ENCODE measurements around the gene UBE2I. TPM values are rescaled to one million over a fixed set of nuclear protein-coding genes. Genes with fewer than 3 reads are reported as not detected.

The UBE2I gene
- total and polyA plus RNA-seq, 2 of the 4 experiments (the other 2 are of a cell fraction), result 30.8 to 140 TPM

DNA sequence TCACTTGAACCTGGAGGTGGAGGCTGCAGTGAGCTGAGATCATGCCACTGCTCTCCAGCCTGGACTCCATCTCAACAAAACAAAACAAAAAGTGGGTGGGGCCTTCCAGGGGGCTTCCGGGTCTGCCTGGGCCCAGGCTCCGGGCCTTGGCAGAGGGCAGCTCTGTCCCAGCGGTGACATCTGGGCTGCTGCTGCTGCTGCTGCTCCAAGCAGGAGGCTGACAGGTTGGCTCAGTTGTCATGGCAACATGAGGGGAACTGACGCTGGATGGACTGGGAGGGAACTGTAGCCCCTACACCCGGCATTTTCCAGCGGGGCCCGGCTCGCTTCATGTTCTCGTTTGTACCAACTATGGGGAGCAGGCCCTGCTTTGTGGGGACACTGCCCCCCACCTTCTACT, 28.1 kb downstream of the UBE2I start:
- Histone ChIP-seq H2BK120ac (ENCODE audit: low read depth, low read length) (no peak overlapping the region), H3K9ac (ENCODE audit: low read depth, low read length) (no peak overlapping the region), H3K4me2 (ENCODE audit: low read depth, low read length) (no peak overlapping the region), H3K56ac (ENCODE audit: extremely low read depth, insufficient read depth, low read length) (no peak overlapping the region), H3K9me1 (ENCODE audit: insufficient read depth, low read length) (no peaks in the 10 kb centered on the region), H4K8ac (ENCODE audit: low read depth in 2 of 2, low read length in 2 of 2) (no peak overlapping the region), H3K27me3 (ENCODE audit: control insufficient read depth, insufficient read depth, low read length) (peaks cover 44% of the 10 kb centered on the region), H3K4ac (ENCODE audit: low read depth, low read length) (no peak overlapping the region), H3K36me3 (ENCODE audit: control insufficient read depth, insufficient read depth, low read length) (no peaks in the 10 kb centered on the region), H3K14ac (replicated peaks; ENCODE audit: low read depth, low read length) (no peak overlapping the region), H3K4me3 (ENCODE audit: insufficient read depth, low read depth, low read length) (no peak overlapping the region), H3K9me3 (ENCODE audit: control insufficient read depth, insufficient read depth, low read length) (no peaks in the 10 kb centered on the region), H3K4me1 (ENCODE audit: control insufficient read depth, insufficient read depth, low read length) (no peaks in the 10 kb centered on the region; the same call in 1 of the 2 replicates), H3K79me1 (ENCODE audit: low read depth in 1 of 2, low read length in 2 of 2) (no peaks in the 10 kb centered on the region), H3K18ac (ENCODE audit: low read depth, low read length) (no peak overlapping the region), H3K23ac (ENCODE audit: low read depth, low read length) (no peak overlapping the region), H3K27ac (ENCODE audit: insufficient read depth, low read length) (no peak overlapping the region), H2BK5ac (ENCODE audit: low read depth, low read length, poor library complexity, severe bottlenecking) (no peak overlapping the region), H4K20me1 (ENCODE audit: insufficient read depth, low read length) (no peaks in the 10 kb centered on the region; the same call in 1 of the 2 replicates), H2BK15ac (ENCODE audit: low read depth, low read length) (no peak overlapping the region), H2AFZ (replicated peaks; ENCODE audit: low read length, poor library complexity) (no peak overlapping the region), H2BK20ac (ENCODE audit: low read depth, low read length) (no peak overlapping the region), H4K5ac (ENCODE audit: low read depth, low read length) (no peak overlapping the region), H2AK9ac (replicated peaks; ENCODE audit: low read depth, low read length, poor library complexity) (no peak overlapping the region), H4K91ac (ENCODE audit: insufficient read depth, low read depth, low read length) (no peak overlapping the region), H2AK5ac (ENCODE audit: low read depth, low read length) (no peak overlapping the region)
- in situ Hi-C loops (cut with MboI; ENCODE audit: low sequenced_read_pairs), result no loop called here
- ChIA-PET CTCF (no interaction called here), POLR2A (ENCODE audit: unreplicated experiment) (no interaction called here)
- no TSS peak for BruUV-seq (replicated peaks)
- no peak for DNase-seq
- dilution Hi-C loops (cut with HindIII; ENCODE audit: low sequenced_read_pairs, unreplicated experiment), result no loop called here
- TF ChIP-seq RAD21 (IDR thresholded peaks at IDR 0.05; ENCODE audit: low read length), result no peak
- no peak for TF ChIP-seq FOS (IDR thresholded peaks at IDR 0.05; ENCODE audit: low read depth, low read length)
- TF ChIP-seq MXI1 (IDR thresholded peaks at IDR 0.05; ENCODE audit: borderline replicate concordance, low read depth, low read length), result no peak
- no peak for TF ChIP-seq RFX5 (IDR thresholded peaks at IDR 0.05; ENCODE audit: low read depth, low read length)
- no peak for TF ChIP-seq CTCF (conservative IDR thresholded peaks at IDR 0.05; ENCODE audit: low read depth, low read length)
- TF ChIP-seq NFE2L2 (IDR thresholded peaks at IDR 0.05; ENCODE audit: low read depth, low read length), result no peak
- TF ChIP-seq MAFK (IDR thresholded peaks at IDR 0.05; ENCODE audit: low read depth, low read length), result no peak
- TF ChIP-seq SMC3 (IDR thresholded peaks at IDR 0.05; ENCODE audit: low read depth, low read length), result no peak
- no peak for TF ChIP-seq RCOR1 (IDR thresholded peaks at IDR 0.05; ENCODE audit: insufficient replicate concordance, low read length)
- no peak for TF ChIP-seq MAZ (IDR thresholded peaks at IDR 0.05; ENCODE audit: borderline replicate concordance, low read depth, low read length)
- no peak for TF ChIP-seq POLR2A (IDR thresholded peaks at IDR 0.05; ENCODE audit: low read depth, low read length)
- TF ChIP-seq, protein P1, sequence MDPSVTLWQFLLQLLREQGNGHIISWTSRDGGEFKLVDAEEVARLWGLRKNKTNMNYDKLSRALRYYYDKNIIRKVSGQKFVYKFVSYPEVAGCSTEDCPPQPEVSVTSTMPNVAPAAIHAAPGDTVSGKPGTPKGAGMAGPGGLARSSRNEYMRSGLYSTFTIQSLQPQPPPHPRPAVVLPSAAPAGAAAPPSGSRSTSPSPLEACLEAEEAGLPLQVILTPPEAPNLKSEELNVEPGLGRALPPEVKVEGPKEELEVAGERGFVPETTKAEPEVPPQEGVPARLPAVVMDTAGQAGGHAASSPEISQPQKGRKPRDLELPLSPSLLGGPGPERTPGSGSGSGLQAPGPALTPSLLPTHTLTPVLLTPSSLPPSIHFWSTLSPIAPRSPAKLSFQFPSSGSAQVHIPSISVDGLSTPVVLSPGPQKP (IDR thresholded peaks at IDR 0.05; ENCODE audit: borderline replicate concordance, low read depth, low read length), result no peak
- no peak for TF ChIP-seq USF2 (IDR thresholded peaks at IDR 0.05; ENCODE audit: low read depth, low read length)
- TF ChIP-seq BHLHE40 (IDR thresholded peaks at IDR 0.05; ENCODE audit: low read depth, low read length), result no peak
- no peak for ATAC-seq (ENCODE audit: low read depth)
- intact Hi-C loops (cut with micrococcal nuclease), result no loop called here
- WGBS, 2 experiments (ENCODE audit: extremely low coverage in 2 of 2, insufficient read length in 1 of 2), result no CpG with 5 or more reads among the region's 9 CpGs
